A673 (cell line): Measurements from ENCODE around the gene DPPA4. TPM values are rescaled to one million over a fixed set of nuclear protein-coding genes. Genes with fewer than 3 reads are reported as not detected.
"Not testable (repeated sequence)": the region's sequence is repeated elsewhere in the genome, so short reads cannot be mapped to it uniquely, and the experiment has no call there.

Experiments used
- BruUV-seq: library from RNA; stranded (reverse); fragments of 400-500 nt; replicated peaks from 2 replicates; lab custom pipeline; 2021; lab: Mats Ljungman, UMichigan
- CTCF ChIA-PET: fragments of 300-600 bp; sonication (Branson Sonifier 250); formaldehyde crosslinking; loops from one replicate; lab custom pipeline; 2022; ENCODE audit warnings: antibody characterized with exemption; lab: Charles Lee
- POLR2A ChIA-PET: fragments of 300-600 bp; sonication (Branson Sonifier 250); formaldehyde crosslinking; loops from one replicate; lab custom pipeline; 2022; ENCODE audit warnings: antibody characterized with exemption; ENCODE audit not compliant: low non-redundant PET; lab: Charles Lee
- DNase-seq: peaks from one replicate; pipeline ENCODE4 v3.0.0-alpha.2; 2015; ENCODE audit warnings: low spot score
- H3K27ac ChIP-seq: fragments of 200-600 bp; sonication (generic); 2 replicates; pipeline ENCODE4 v1.5.1; 2016; ENCODE audit warnings: mixed run types, low read depth, mild to moderate bottlenecking, mixed read lengths, antibody characterized with exemption, low read length; ENCODE audit not compliant: poor library complexity, severe bottlenecking
- H3K27me3 ChIP-seq: fragments of 200-600 bp; sonication (generic); replicated peaks from 2 replicates; pipeline ENCODE4 v1.6.1; 2017; ENCODE audit warnings: mixed run types, low read depth, mild to moderate bottlenecking, mixed read lengths, antibody characterized with exemption, low read length; ENCODE audit not compliant: insufficient read depth, poor library complexity
- H3K36me3 ChIP-seq: fragments of 200-600 bp; sonication (generic); 2 replicates; pipeline ENCODE4 v1.6.1; 2016; ENCODE audit warnings: mixed run types, mild to moderate bottlenecking, mixed read lengths, antibody characterized with exemption, low read length; ENCODE audit not compliant: insufficient read depth, poor library complexity, severe bottlenecking
- H3K4me1 ChIP-seq: fragments of 200-600 bp; sonication (generic); 2 replicates; pipeline ENCODE4 v1.6.1; 2017; ENCODE audit warnings: mixed run types, mild to moderate bottlenecking, mixed read lengths, antibody characterized with exemption, low read length; ENCODE audit not compliant: insufficient read depth, poor library complexity, severe bottlenecking
- H3K4me3 ChIP-seq: fragments of 200-600 bp; sonication (generic); 2 replicates; pipeline ENCODE4 v1.5.1; 2016; ENCODE audit warnings: low read depth, mixed run types, mild to moderate bottlenecking, mixed read lengths, low read length; ENCODE audit not compliant: poor library complexity, severe bottlenecking
- H3K9me3 ChIP-seq: fragments of 200-600 bp; sonication (generic); 2 replicates; pipeline ENCODE4 v1.6.1; 2016; ENCODE audit warnings: mixed run types, low read depth, mild to moderate bottlenecking, mixed read lengths, antibody characterized with exemption, low read length; ENCODE audit not compliant: poor library complexity, severe bottlenecking
- CTCF ChIP-seq: fragments of 300-800, 200-600 bp; sonication (generic); conservative IDR thresholded peaks from 2 replicates; pipeline ENCODE4 v1.5.1; 2017; ENCODE audit warnings: low read depth, mild to moderate bottlenecking, antibody characterized with exemption, low read length, moderate library complexity, mixed read lengths
- EZH2 ChIP-seq: fragments of 200-600 bp; sonication (generic); IDR thresholded peaks from 2 replicates; pipeline ENCODE4 v1.6.1; 2017; ENCODE audit warnings: borderline replicate concordance, low read depth, mild to moderate bottlenecking, mixed read lengths, antibody characterized with exemption, low read length; ENCODE audit not compliant: poor library complexity, severe bottlenecking
- intact Hi-C: fragments of 100-400 bp; cut with micrococcal nuclease; formaldehyde crosslinking; loops from one replicate; pipeline ENCODE4 v1.10.0; 2022; ENCODE audit not compliant: unreplicated experiment
- total RNA-seq: library from RNA; stranded (reverse); gene quantifications from 2 replicates; pipeline ENCODE4 v1.2.3, GENCODE V29; 2021

The DPPA4 gene
- total RNA-seq, 1 experiment from 2014 or later: not detected

GRCh38 chr3:109382588-109382987 is 45.2 kb upstream of the DPPA4 start:
- H3K4me1 ChIP-seq: no peaks in the 10 kb centered on the region
- H3K36me3 ChIP-seq: no peaks in the 10 kb centered on the region
- no peak overlapping the region for H3K27ac ChIP-seq
- no peaks in the 10 kb centered on the region for H3K9me3 ChIP-seq
- ChIA-PET CTCF (no interaction called here), POLR2A (no interaction called here)
- no peak overlapping the region for H3K4me3 ChIP-seq
- TF ChIP-seq CTCF: no peak
- TF ChIP-seq EZH2: no peak
- no peak for DNase-seq
- no peaks in the 10 kb centered on the region for H3K27me3 ChIP-seq
- no TSS peak for BruUV-seq
- intact Hi-C loops: no loop called here

DNA sequence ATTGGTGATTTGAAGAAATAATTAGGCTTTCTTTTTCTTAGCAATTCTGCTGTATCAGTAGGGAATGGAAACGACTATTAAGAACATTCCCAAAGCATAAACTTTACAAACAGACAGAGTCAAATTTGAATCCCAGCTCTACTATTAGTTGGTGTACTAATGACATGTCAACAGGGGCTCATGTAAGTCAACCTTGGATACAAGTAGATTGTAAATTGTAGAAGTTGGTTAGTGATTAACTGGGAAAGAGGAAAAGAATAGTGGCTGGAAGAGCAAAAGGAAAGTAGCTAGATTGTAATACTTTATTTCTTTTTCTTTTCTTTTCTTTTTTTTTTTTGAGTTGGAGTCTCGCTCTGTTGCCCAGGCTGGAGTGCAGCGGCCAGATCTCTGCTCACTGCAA is 38.6 kb upstream of the DPPA4 start:
- Histone ChIP-seq H3K27ac (no peak overlapping the region), H3K4me3 (no peak overlapping the region), H3K9me3 (no peaks in the 10 kb centered on the region), H3K27me3 (no peaks in the 10 kb centered on the region), H3K4me1 (no peaks in the 10 kb centered on the region), H3K36me3 (no peaks in the 10 kb centered on the region)
- no TSS peak for BruUV-seq
- TF ChIP-seq CTCF (no peak), EZH2 (no peak)
- no peak for DNase-seq
- ChIA-PET CTCF (no interaction called here), POLR2A (no interaction called here)
- intact Hi-C loops: no loop called here

DNA sequence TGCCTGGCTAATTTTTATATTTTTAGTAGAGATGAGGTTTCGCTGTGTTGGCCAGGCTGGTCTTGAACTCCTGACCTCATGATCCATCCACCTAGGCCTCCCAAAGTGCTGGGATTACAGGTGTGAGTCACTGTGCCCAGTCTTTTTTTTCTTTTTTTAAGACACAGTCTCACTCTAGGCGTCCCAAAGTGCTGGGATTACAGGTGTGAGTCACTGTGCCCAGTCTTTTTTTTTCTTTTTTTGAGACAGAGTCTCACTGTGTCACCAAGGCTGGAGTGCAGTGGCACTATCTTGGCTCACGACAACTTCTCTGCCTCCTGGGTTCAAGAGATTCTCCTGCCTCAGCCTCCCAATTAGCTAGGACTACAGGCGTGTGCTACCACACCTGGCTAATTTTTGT is 37.1 kb upstream of the DPPA4 start:
- H3K9me3 ChIP-seq, H3K27me3 ChIP-seq, CTCF ChIA-PET, BruUV-seq, H3K4me3 ChIP-seq, intact Hi-C loops, H3K27ac ChIP-seq, DNase-seq, H3K4me1 ChIP-seq, POLR2A ChIA-PET, H3K36me3 ChIP-seq: not testable (repeated sequence)

GRCh38 chr3:109373933-109374332 is 36.6 kb upstream of the DPPA4 start:
- H3K4me1 ChIP-seq: no peaks in the 10 kb centered on the region
- TF ChIP-seq EZH2: no peak
- TF ChIP-seq CTCF: no peak
- H3K27ac ChIP-seq: no peak overlapping the region
- BruUV-seq: no TSS peak
- H3K4me3 ChIP-seq: no peak overlapping the region
- POLR2A ChIA-PET: no interaction called here
- intact Hi-C loops: no loop called here
- H3K9me3 ChIP-seq: no peaks in the 10 kb centered on the region
- H3K36me3 ChIP-seq: no peaks in the 10 kb centered on the region
- DNase-seq: no peak
- CTCF ChIA-PET: no interaction called here
- no peaks in the 10 kb centered on the region for H3K27me3 ChIP-seq
